ENCODE data around the gene LRMDA. TPM values are rescaled to one million over a fixed set of nuclear protein-coding genes. Genes with fewer than 3 reads are reported as not detected.

LRMDA gene
- total and polyA plus RNA-seq, 2 of the 8 experiments (the other 6 are each of a cell fraction or from before 2014, with no cell fraction given), result 0.86 to 2.8 TPM

DNA sequence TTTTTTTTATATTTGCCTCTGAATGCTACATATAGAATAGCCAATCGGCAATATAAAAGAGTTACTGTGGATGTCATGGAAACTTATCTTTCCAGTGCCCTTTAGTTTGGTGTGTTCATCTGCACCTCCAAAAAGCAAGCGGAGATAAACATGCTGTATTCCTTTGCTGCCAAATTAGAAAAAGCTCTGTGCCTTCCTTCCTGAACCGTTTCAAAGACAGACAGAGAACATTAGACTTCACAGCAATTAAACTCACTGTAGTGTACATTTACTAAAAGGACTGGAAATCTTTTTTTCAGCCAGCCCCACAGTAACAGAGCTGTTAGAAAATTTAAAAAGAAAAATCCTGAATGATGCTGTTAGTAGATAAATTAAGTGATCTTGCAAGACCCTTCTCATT lies 707.5 kb downstream of the LRMDA start:
- Histone ChIP-seq H3K36me3 (ENCODE audit: control insufficient read depth in 2 of 4, insufficient read depth in 4 of 4, low read length in 3 of 4) (no peaks in the 10 kb centered on the region), H3K18ac (ENCODE audit: extremely low read depth, low read length) (no peak overlapping the region), H3K14ac (ENCODE audit: insufficient read length) (no peak overlapping the region), H2BK15ac (ENCODE audit: low read length) (no peak overlapping the region), H2BK5ac (ENCODE audit: low read depth, low read length) (no peak overlapping the region), H4K91ac (replicated peaks; ENCODE audit: insufficient read length, low read length) (no peak overlapping the region), H3K79me2 (ENCODE audit: control insufficient read depth in 1 of 2, insufficient read depth in 2 of 2, low read length in 2 of 2) (no peaks in the 10 kb centered on the region), H3K4me2 (ENCODE audit: insufficient read depth in 1 of 2, low read depth in 2 of 2, low read length in 2 of 2) (no peak overlapping the region), H2BK120ac (replicated peaks; ENCODE audit: low read depth, low read length) (no peak overlapping the region), H3K4me3 (ENCODE audit: extremely low read depth in 1 of 4, insufficient read depth in 2 of 4, low read depth in 3 of 4, low read length in 4 of 4) (no peak overlapping the region), H3K27me3 (replicated peaks in 1 of 4; ENCODE audit: control insufficient read depth in 3 of 4, extremely low read depth in 1 of 4, insufficient read depth in 3 of 4, low read length in 3 of 4) (no peaks in the 10 kb centered on the region), H3K9me3 (ENCODE audit: insufficient read depth in 2 of 2, low read depth in 1 of 2, low read length in 1 of 2) (no peaks in the 10 kb centered on the region), H3K79me1 (ENCODE audit: low read depth, low read length) (no peaks in the 10 kb centered on the region), H3K56ac (replicated peaks; ENCODE audit: insufficient read length, low read depth, low read length) (no peak overlapping the region), H4K8ac (ENCODE audit: extremely low read depth, insufficient read depth, low read length) (no peak overlapping the region), H3K23ac (ENCODE audit: insufficient read length) (no peak overlapping the region), H4K5ac (ENCODE audit: insufficient read length, low read depth, low read length) (no peak overlapping the region), H2AK5ac (ENCODE audit: low read depth, low read length) (no peak overlapping the region), H2AFZ (ENCODE audit: low read length) (no peak overlapping the region), H2BK20ac (ENCODE audit: low read length) (no peak overlapping the region), H3K4ac (replicated peaks; ENCODE audit: insufficient read length, low read depth, low read length) (no peak overlapping the region), H2BK12ac (ENCODE audit: low read depth, low read length) (no peak overlapping the region), H3K9ac (replicated peaks in 1 of 4; ENCODE audit: extremely low read depth in 1 of 4, low read depth in 3 of 4, low read length in 3 of 4) (no peak overlapping the region), H4K20me1 (replicated peaks in 1 of 2; ENCODE audit: control insufficient read depth in 1 of 2, insufficient read depth in 2 of 2, low read length in 2 of 2) (no peaks in the 10 kb centered on the region), H3K23me2 (ENCODE audit: low read depth, low read length) (no peaks in the 10 kb centered on the region), H3K27ac (ENCODE audit: low read depth, low read length) (no peak overlapping the region), H3K4me1 (replicated peaks in 1 of 4; ENCODE audit: control insufficient read depth in 3 of 4, insufficient read depth in 4 of 4, low read length in 3 of 4) (no peaks in the 10 kb centered on the region)
- no peak for DNase-seq (ENCODE audit: low read depth in 1 of 2, low spot score in 2 of 2)
- ChIA-PET POLR2A (ENCODE audit: partially characterized antibody) (no interaction called here), CTCF (ENCODE audit: partially characterized antibody) (no interaction called here)
- 90% methylated on average over 3 of the region's 3 CpGs; no CpG with 5 or more reads in 1 of the 2 experiments for WGBS, 2 experiments (ENCODE audit: extremely low coverage in 1 of 2, insufficient coverage in 1 of 2, insufficient read length in 1 of 2, insufficient replicate concordance in 2 of 2, low coverage in 1 of 2, low lambda C conversion rate in 2 of 2, missing lambda C conversion rate in 1 of 2)
- TF ChIP-seq RXRA (IDR thresholded peaks at IDR 0.05; ENCODE audit: insufficient read depth, low read depth, low read length) (no peak), KDM4A (IDR thresholded peaks at IDR 0.05; ENCODE audit: low read depth, low read length, severe bottlenecking) (no peak), SIX5 (IDR thresholded peaks at IDR 0.05; ENCODE audit: low read depth, low read length) (no peak), POU5F1 (IDR thresholded peaks at IDR 0.05; ENCODE audit: low read depth, low read length) (no peak), TAF7 (optimal IDR thresholded peaks at IDR 0.05; ENCODE audit: borderline replicate concordance, low read depth, low read length) (no peak), ASH2L (IDR thresholded peaks at IDR 0.05; ENCODE audit: low read length) (no peak), MAFK (IDR thresholded peaks at IDR 0.05; ENCODE audit: low read depth, low read length) (no peak)
- TF ChIP-seq, protein P1, sequence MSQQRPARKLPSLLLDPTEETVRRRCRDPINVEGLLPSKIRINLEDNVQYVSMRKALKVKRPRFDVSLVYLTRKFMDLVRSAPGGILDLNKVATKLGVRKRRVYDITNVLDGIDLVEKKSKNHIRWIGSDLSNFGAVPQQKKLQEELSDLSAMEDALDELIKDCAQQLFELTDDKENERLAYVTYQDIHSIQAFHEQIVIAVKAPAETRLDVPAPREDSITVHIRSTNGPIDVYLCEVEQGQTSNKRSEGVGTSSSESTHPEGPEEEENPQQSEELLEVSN (IDR thresholded peaks at IDR 0.05), result no peak
- TF ChIP-seq, protein P2, sequence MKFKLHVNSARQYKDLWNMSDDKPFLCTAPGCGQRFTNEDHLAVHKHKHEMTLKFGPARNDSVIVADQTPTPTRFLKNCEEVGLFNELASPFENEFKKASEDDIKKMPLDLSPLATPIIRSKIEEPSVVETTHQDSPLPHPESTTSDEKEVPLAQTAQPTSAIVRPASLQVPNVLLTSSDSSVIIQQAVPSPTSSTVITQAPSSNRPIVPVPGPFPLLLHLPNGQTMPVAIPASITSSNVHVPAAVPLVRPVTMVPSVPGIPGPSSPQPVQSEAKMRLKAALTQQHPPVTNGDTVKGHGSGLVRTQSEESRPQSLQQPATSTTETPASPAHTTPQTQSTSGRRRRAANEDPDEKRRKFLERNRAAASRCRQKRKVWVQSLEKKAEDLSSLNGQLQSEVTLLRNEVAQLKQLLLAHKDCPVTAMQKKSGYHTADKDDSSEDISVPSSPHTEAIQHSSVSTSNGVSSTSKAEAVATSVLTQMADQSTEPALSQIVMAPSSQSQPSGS (IDR thresholded peaks at IDR 0.05; ENCODE audit: low read length), result no peak
- no peak for FAIRE-seq
